Measurements from ENCODE around the gene AGBL1.

Gene AGBL1

DNA sequence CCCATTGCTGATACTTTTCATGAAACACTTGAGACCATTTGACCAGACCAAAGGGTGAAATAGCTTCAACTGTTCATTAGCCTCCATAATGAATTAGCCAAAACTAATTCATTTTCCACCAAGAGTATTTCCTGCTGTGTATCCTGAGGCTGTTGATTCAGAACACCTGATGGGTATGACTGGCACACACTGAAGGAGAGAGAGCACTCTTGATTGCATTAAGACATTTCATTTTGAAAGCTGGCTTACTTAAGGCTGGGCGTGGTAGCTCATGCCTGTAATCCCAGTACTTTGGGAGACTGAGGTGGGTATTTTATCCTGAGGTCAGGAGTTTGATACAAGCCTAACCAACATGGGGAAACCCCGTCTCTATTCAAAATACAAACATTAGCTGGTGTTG is 175.6 kb downstream of the AGBL1 start:
- no peak for DNase-seq

DNA sequence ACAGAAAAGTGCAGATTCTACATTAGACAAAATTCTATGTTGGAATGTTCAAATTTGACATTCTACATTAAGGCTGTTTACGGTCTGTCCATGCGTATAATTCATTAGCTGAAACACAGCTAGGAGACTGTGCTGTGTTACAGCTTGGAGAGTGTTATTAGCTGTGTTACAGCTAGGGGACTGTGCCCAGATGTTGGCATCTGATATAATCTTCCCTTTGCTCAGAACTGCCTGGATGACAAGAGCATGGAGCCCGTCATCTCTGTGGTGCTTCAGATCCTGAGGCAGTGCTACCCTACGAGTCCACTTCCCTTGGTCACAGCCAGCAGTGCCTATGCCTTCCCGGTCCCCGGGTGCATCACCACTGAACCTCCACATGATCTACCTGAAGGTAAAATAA is 177.0 kb downstream of the AGBL1 start:
- DNase-seq: no peak

DNA sequence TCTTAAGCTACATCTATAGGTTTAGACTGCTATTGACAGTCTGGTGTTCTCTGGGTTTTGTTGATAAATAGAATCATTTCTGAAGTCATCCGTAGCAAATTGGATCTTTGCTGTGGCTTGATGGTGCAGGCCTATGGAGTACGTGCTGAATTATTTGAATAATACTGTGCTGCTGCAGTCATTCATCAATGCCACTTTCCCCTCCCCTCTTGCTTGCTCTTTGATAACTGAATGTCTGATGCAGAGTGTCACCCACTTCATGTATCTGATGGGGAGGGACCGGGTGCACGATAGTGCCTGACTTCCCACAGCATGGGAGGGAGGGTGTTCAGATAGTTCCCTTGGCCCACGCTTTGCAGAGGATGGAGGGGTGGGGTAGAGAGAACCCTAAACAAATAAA is 179.9 kb downstream of the AGBL1 start:
- DNase-seq: no peak

DNA sequence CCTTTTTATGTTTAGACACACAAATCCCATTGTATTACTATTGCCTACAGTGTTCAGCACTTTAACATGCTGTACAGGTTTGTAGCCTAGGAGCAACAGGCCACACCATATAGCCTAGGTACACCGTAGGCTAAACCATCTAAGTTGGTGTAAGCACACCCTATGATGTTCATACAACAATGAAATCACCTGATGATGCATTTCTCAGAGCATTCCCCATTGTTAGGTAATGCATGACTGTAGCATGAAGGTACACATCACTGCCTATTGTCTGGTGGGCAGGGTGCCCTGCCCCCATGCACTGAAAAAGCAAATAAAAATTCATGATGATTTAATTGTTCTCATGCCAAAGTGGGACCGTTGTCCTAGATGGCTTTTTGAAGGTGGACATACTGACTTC is 183.6 kb downstream of the AGBL1 start:
- DNase-seq: no peak

DNA sequence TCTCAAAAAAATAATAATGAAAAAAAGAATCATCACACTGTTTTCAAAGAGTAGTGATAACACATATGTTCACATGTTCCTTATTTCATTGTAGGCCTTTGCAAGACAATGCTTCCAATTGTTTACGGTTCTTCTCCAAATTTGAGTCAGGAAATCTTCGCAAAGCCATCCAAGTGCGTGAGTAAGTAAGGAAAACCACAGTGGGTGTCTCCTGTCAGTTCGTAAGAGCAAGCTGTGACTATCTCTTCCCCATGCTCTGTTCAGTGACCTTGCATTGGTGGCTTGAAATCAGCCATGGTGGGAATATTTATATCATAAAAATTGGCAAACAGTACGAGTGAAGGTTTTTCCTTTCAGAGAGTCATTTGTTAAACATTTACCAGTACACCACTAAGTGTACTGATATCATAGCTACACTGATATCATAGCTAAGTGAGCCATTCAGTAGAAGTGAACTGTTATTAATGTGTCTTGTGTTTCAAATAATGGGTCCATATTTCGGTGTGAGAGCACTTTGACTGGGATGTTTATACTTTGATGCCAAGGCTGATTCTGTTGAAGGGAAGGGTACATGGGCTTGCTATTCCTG is 187.3 kb downstream of the AGBL1 start:
- no peak for DNase-seq

DNA sequence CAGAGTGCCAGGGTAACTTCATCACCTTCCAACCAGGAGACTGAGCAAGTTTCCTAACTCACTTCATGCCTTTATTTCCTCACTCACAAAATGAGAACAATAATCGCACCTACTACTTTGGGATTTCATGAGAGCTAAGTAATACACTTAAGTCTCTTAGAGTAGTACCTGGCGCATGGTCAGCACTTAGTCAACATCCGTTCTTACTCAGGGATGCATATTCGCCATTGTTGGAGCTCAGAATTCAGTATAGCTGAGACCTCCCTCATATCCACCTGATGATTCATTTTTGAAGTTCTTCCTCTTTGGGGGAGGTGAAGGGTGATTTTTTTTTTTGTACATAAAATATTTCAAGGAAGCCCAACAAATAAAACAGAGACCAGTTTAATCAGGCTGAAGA is 188.2 kb downstream of the AGBL1 start:
- no peak for DNase-seq

DNA sequence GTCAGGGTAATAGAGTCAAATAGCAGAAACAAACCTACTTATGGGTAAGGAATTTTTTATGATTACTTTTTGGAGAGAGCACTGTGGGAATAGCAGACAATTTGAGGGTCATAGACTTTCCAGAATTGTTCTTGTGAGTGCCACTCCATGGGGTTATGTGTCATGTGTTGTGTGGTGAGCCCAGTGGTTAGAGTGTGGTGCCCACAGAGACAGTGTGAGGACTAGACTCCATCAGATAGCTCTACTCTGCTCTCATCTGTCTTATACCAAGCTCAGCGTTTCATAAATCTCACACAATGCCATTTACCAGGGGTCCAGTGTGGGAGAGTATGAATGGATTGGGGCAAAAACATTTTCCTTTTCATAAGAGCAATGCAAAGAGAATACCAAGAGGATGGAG is 188.9 kb downstream of the AGBL1 start:
- no peak for DNase-seq

DNA sequence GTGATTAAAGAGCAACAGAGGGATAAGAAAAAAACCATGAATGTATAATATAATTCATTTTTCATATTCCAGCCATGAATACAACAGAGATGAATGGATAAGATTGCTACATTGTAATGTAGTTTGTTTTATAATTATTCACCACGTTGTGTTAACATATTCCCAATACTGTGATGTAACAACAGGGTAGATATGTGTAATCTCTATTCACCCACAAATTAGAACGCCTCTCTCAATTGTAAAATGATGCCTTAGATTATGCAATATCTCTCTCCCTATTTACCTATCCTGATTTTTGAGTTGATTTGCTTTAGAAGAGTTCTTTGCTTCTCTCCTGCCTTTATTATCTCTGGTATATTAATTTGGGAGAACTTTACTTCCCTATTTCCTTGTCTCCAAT is 193.6 kb downstream of the AGBL1 start:
- DNase-seq: no peak

DNA sequence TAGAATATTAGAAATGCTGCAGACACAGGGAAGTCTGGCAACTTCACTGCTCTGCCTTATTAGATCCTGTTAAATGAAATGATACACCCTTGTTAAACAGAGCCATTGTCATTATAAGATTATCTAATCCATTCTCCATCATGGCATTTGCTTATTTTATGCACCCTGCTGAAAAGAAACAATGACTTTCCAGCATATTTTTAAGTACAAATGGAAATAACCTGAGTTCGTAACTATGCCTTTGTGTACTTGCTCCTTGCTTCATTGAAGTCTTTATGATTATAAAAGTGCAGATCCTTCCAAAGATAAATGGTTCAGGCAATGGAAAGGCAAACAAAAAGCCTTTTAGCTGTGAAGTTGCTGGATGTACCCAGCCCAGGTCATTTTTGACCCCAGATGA is 195.7 kb downstream of the AGBL1 start:
- no peak for DNase-seq

DNA sequence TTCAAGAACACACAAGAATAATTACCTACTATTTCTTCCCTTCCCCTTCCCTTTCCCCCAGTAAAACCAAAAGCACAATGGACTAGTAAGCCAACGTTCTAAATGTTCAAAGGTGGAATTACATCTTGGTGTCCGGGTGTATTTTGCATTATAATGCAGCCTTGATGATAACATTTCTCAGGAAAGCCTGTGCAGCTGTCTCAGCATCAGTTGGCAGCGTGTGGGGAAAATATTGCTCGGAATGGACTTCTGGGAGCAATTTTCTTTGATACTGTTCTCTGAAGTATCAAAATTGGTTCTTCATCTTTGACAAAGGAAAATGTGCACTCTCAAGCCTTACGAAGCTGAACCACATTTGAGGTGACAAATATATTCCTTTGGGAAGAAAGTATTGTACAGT is 198.9 kb downstream of the AGBL1 start:
- no peak for DNase-seq

DNA sequence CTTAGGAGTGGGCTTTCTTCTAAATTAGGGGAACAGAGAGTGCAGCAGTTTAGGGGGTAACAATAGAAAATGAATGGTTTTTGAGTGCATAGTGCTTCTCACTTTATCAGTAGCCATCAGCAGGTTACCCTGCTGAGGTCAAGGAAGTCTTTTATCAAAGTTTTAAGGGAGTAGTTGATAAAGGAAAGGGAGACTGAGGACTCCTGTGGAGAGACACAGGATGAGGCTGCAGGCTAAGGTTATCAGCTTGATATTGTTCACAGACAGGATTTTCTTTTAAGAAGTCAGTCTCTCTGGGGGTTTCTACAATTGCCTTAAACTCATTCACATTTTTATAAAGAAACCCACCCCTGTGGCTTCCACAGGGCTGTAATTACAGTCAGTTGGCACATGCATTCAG is 205.0 kb downstream of the AGBL1 start:
- no peak for DNase-seq

DNA sequence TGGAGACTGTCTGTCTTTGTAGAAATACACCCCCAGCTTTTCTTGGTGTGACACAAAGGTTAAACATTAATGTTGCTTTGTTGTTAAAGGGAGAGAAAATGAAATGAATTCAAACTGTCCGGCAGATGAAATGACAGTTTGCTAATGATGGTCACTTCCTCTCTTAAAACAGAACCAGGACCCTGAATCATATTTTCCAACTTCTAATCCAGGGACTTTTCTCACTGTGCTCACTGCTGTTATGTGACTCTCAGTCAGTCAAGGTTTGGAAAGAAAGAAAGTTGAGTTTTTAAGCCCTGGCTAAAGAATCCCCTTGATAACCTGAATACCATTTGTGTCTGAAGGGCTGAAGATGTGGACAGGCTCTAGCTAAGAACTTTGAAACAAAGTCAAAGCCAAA is 215.8 kb downstream of the AGBL1 start:
- no peak for DNase-seq

DNA sequence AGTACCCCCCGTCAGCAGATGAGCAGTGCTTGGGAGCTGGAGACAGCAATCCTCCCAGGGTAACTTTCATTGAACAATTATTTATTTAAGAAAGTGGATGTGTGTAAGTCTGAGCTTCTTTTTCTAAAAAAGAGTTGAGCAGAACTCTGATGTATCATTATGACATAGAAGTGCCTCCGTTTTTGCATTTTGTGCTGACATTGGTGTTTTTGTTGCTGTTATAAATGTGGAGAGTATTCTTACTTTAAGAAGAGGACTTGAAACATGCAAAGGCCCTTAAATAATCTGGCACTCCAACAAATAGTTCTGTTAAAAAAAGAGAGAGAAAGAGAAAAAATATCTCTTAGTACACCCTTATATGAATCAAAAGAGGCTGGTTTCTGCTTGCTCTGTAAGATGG is 217.1 kb downstream of the AGBL1 start:
- DNase-seq: no peak

DNA sequence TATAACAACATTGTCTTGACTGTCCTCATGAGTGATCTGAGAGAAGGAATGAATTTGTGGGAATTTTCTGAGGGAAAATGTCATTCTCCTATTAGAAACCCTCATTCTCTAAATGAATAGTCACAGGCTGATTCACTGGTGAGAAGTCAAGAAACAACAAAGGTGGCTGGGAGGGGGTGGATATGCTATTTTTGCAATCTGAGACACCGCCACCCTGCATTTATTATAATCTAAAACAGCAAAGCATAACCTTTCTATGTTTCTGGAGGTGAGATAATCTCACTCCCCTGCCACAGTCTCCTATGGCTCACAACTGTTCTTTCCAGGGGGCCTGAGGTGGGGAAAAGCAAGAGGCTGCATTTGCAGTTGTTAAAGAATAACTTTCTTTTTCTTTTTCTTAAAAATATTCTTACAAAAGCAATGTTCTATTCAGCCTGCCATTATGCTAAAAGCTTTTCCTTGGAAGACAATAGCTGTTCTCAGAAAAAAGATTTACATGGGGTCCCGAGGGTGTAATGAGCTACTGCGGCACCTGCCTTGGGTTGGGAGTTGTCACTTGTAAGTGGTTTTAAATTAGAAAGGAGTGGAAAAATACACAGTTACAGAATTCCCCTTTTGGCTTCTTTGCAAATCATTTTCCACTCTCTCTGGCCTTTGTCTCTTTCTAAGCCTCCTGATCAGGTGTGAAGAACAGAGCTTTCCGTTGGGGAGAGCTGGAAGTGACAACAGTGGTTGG is 220.9 kb downstream of the AGBL1 start:
- DNase-seq: no peak

DNA sequence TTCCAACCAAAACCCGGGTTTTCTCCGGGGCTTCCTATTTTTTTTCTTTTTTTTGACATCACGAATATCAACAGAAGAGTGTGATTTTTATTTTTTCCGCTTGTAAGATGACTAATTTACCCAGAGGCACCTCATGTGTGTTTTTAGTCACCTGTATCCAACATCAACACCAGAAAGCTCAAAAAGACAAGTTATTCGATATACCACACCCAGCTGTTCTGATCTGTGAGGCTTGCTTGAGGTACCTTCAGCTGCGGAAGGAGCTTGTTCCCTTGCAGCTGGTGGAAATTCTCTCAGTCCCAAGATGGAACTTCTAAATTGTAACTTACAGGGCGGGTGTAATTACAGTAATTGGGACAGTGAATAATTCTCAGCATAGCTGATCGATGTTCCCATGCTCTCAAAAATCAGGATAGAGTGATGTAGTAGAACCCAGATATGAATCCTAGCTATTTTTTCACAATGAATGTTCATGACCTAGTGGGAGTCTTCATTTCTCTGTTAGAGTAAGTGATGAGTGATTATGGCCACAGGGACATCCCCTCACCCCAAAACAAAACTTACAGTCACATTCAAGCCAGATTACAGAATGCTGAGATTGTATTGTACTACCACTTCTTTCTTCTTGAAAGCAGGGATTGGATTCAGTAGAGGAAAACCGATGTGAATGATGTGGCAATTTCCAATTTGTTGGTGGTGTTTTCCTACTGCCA is 232.1 kb downstream of the AGBL1 start:
- no peak for DNase-seq

DNA sequence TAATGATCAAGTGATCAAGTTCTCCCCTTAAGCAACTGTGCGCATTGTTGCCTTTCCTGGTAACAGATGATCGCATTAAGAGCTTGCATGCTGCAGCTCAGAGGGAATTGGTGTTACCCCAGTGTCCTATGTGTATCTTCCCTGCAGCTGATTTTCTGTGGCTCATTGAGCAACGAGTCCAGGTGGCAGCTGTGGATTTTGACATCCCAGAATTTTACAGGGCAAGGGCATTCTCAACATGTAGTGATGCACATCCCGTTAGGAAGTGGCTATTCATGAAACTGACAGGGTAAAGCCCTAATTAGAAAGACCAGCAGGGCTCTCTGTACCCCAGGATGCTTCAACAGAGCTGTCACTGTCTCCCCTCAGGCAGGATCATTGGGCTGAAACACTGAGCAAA is 232.8 kb downstream of the AGBL1 start:
- no peak for DNase-seq

DNA sequence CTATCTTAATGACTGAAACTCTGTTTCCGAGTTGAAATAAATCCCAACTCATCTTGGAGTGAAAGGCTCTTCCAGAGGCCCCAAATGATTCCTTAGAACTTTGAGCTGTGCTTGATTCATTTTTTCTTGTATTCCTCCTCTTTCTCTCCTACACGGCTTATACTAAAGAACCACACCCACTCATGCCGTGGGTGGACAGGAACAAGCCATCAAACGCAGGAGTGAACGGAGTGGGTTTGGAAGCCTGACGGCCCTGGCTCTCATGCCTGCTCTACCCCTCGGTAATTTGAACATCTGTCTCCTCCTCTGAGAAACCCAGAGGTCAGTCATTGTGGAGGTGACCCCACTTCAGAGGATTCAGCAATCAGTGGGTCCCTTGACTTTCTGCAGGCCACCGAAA is 236.5 kb downstream of the AGBL1 start:
- DNase-seq: no peak

DNA sequence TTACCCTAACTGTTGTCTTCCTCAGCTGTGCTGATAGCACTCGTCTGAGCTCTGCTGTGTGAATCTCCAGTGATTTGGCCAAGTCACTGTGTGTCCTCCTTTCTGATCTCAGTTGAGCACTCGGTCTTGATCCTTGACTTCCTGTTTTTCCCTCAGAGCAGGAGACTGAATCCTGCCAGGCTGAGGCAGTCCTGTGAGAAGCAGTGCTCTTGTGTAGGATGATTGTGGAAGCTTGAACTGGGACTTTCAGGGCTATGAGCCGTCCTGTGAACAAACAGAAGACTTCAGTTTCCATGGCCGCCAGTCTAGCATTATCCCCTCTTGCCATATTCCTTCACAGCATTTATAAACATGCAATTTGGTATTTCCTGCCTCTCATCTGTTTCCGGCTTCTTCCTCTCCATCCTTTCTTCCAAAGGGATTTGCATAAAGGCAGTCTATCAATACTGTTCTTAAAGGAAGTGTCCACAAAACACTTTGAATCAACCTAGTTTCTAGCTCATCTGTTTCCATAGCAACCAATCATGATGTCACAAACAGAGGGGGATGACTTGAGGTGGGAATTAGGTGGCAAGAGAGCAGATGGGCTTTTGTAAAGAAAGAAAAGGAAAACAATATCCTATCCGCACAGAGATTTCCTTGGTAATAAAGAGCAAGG is 237.2 kb downstream of the AGBL1 start:
- no peak for DNase-seq

DNA sequence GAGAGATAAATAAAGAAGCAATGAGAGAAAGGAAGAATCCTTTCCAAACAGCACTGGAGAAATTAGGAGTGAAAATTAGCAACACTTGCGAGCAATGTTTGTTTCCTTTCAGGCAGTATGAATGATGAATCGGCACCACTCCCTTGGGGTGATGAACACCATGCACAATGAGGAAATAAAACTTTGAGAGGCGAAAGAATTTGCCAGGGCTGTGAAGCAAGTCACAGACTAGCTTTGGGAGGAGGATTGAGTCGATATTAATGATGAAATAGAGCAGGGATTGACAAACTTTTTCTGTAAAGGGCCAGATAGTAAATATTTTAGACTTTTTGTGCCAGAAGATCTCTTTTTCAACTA is 237.7 kb downstream of the AGBL1 start:
- no peak for DNase-seq

DNA sequence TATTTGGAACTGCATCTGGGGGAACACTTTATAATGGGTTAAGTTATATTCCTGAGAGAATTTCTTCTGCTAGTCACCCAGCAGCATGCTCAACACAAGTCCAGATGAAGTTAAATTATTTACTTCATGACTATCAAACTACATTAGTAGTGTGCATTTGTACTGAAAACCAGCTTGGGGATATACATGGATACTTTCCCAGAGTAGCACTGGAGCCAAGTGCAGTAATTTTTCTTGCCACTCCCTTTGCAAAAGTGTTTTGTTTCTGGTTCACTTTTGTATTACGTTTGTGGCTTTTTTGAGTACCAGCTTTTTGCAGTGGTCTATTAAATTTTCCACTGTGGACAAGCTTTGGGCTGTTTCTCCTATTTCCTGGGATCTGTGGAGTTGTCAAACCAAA is 243.0 kb downstream of the AGBL1 start:
- no peak for DNase-seq

DNA sequence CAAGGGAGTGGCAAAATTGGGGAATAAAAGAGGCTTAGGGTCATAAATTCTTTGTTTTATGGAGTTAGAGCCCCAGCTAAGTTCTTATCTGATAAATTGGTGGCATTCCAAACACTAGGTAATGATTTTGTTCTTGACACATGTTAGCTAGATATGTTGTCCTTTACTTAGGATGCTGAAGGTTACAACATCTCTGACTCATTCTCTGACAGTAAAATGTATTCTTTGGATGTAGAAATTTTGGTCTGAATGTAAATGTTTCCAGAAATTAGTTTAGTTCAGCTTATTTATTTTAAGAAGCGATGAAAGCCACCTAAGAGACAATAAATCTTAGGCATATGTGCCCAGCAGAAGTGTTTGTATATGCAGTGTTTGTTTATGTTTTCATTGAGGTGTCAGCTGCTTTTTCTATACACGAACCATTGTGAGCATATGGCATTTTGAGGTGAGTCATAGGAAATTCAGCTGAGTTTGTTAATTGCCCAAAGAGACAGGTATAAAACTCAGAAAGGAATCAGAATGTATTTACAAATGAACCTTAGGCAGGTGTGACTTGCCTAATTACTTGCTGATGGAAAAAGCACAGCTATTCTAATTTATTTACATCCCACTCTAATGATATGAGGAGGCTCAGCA is 247.7 kb downstream of the AGBL1 start:
- no peak for DNase-seq

DNA sequence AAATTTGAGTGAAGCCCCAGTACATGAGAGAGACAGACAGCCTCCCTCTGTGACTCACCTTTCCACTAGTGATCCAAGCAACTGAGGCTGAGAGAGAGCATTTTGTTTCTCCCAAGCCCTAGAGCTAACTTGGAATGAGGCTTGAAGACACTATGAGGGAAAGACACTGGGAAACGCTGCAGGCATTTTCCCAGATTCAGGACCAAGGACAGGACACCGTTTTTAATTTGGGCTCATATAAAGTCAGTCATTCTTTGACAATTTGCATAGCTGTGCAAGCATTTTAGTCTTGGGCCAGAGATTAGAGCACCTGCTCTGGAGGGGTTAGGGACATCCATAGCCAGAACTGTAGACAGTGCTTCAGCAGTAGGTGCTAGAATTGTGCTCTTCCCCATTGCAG is 249.0 kb downstream of the AGBL1 start:
- DNase-seq: no peak

DNA sequence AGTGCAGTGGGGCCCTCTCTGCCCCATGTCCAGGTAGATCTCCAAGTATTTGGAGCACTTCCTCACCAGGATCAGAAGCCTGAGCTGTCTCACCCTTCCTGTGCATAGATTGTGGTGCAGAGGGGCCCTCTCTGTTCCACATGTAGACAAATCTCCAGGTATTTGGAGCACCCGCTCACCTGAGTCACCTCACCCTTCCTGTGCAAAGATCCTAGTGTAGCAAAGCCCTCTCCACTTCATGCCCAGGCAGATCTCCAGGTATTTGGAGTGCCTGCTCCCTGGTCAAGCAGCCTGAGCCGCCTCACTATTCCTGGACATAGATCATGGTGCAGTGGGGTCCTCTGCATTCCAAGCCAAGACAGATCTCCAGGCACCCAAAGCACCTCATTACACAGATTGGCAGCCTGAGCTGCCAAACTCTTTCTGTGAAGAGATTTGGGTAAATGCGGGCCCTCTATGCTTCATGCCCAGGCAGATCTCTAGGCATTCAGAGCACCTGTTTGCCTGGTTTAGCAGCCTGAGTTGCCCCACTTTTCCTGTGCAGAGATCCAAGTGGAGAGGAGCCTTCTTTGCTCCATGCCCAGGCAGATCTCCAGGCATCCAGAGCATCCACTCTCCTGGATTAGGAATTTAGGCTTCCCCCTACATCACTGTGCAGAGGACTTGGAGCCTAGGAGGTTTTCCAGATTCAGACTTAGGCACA is 249.8 kb downstream of the AGBL1 start:
- no peak for DNase-seq
